GM21526 (cell line): Measurements from ENCODE around the gene CLK3.

Experiments used
- ATAC-seq: cut with Tn5 transposase; IDR thresholded peaks from one replicate; pipeline ENCODE4 v1.9.1; 2021; ENCODE audit warnings: moderate library complexity; ENCODE audit not compliant: unreplicated experiment, low FRiP score

CLK3 gene

DNA sequence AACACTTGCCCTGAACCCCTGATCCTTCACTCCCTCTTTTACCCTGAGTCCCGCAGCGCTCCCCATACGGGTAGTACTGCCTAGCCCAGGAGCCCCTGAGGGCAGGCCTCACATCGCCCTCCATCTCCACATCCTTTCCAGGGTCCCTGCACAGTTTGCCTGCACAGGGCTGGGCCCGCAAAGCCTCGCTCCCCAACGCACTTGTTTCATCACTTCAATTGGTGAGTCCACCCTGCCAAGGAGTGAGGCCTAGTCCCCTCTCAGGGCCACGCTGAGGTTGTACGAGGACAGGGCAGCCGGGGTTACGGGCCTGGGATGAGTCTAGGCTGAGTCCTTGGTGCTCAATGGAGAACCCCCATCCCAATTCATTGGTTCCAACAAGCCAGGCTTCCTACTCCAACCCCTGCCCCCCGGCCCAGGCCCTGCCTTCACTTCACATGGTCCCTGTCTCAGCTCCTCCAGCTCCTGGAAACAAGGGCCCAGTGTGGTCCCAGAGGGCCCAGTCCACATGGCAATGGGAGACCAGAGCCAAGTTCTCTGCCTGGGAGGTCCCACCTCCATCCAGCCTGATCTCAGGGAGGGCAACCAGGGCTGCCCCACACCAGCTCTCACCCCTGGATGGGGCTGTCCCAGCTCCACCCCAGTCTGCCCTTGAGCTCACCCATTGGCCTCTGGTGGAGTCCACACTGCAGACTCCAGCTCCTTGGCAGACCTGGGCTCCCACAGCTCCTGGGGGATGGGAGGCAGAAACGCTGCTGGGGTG lies 12.4 kb upstream of the CLK3 start:
- no peak for ATAC-seq

DNA sequence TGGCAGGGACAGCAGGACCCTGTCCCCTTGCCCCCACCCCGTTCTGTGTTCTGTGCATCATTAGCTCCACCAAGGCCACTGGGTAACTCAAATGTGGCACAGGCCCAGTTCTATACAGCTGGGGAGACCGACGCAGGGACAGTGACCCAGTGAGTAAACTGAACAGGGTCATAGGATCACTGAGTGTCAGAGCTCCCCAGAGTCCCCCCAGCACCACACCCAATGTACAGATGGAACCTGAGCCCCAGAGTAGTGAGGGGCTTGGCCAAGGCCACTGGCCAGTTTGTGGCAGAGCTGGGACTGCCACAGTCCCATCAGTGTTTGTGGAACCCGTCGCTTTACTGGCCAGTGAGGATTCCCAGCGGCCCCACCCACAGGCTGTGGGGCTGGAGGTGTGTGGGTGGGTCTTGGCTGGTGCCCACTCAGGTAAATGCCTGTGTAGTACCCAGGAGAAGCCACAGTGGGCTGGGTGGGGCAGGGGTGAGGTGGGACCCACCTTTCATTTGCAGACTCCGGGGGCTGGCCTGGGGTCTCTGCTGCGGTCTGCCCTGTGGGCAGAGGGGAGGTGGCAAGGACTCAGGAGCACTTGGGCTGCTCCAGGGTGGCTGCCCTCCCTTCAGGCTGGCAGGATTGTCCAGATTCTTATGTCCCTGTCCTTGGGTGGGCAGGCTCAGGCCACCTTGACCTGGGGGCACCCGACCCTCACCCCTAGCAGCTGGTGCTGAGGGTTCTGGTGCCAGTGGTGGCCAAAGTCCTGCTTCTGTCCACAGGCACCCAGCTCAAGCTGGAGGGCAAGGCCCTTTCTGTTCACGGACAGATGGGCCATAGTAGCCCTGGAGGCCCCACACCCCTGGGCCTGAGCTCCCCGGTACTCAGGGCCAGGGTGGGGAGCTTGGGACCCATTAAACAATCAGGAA lies 11.6 kb upstream of the CLK3 start:
- ATAC-seq = no peak

- ATAC-seq = no peak
Observed at GRCh38 chr15:74604983-74605794, 10.4 kb upstream of the CLK3 start.

DNA sequence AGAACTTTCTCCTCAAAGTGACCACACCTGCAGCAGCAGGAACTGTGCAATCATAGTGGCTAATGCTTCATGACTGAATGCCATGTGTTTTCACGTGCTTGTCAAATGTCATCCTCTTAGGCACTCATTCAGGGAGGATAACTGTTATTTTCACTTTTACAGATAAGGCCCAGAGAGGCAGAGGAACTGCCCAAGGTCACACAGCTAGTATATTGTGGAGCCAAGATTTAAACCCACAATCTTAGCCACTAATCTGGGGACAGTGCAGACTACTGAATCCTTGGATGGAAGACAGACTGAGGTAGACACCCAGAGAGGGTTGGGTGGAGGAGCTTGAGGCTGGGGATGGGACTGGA lies 9.9 kb upstream of the CLK3 start:
- ATAC-seq = no peak

GRCh38 chr15:74608786-74609185 lies 6.8 kb upstream of the CLK3 start:
- ATAC-seq = no peak

- no peak for ATAC-seq
Observed at GRCh38 chr15:74609938-74610301, 5.7 kb upstream of the CLK3 start.

GRCh38 chr15:74610302-74610951 lies 5.2 kb upstream of the CLK3 start:
- no peak for ATAC-seq

- no peak for ATAC-seq
Observed at GRCh38 chr15:74611341-74611740, 4.3 kb upstream of the CLK3 start.

- no peak for ATAC-seq
Observed at GRCh38 chr15:74611834-74612233, 3.8 kb upstream of the CLK3 start.

GRCh38 chr15:74612677-74613076 lies 3.0 kb upstream of the CLK3 start:
- no peak for ATAC-seq

DNA sequence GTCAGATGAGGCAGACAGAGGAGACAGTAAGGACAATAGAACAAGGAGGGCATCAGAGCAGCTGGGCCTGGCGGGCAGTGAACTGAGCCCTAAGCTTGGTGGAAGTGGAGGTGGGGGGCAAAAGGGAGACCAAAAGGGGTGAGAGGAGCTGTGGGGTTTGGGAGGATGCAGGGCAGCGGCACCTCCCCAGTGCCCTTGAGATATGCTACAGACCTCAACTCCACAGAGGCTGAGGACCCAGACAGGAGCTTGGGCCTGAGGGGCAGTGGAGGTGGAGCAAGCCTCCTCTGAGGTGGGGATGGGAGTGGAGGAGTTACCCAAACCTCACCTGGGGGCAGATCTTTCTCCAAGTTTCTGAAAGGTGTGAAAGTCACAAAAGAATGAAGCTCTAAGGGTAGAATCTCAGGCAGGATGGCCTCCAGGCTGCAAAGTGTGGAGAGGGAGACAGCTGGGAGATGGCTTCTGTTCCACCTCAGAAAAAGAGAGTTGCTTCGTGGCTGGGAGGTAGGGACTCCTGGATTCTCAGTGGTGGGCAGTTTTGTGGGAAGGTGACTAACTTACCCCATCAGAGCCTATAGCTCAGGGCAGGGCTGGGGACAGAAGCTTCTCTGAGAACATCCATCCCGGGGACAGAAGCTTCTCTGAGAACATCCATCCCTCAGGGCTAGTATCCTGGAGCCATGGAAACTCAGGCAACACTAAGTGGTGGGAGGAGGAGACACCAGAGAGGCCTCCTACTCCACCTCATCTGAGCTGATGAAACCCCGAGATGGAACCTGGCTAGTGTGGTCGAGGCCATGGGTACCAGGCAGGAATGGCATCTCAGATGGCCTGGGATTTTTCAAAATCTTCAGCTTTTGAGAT lies 2.3 kb upstream of the CLK3 start:
- ATAC-seq = no peak

DNA sequence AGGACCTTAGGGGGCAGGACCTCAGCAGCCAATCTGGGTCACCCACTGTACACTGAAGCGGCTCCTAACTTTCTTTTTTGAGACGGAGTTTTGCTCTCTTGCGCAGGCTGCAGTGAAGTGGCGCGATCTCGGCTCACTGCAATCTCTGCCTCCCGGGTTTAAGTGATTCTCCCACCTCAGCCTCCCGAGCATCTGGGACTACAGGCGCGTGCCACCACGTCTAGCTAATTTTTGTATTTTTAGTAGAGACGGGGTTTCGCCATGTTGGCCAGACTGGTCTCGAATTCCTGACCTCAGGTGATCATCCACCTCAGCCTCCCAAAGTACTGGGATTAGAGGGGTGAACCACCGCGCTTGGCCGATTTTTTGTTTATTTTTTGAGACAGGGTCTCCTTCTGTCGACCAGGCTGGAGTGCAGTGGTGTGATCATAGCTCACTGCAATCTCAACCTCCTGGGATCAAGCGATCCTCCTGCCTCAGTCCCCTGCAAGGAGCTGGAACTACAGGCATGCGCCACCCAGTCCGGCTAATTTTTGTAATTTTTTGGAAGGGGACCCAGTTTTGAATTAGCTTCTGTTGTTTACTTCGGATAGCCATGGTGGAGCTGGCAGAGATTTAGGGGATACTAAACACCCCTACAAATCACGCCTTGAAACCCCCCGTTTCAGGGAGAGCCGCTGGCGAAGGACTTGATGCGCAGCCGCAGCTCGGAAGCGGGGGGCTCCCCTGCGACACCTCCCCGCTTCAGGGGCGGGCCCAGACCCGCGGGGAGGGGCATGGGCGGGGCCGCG lies 1.5 kb upstream of the CLK3 start:
- ATAC-seq = no peak

DNA sequence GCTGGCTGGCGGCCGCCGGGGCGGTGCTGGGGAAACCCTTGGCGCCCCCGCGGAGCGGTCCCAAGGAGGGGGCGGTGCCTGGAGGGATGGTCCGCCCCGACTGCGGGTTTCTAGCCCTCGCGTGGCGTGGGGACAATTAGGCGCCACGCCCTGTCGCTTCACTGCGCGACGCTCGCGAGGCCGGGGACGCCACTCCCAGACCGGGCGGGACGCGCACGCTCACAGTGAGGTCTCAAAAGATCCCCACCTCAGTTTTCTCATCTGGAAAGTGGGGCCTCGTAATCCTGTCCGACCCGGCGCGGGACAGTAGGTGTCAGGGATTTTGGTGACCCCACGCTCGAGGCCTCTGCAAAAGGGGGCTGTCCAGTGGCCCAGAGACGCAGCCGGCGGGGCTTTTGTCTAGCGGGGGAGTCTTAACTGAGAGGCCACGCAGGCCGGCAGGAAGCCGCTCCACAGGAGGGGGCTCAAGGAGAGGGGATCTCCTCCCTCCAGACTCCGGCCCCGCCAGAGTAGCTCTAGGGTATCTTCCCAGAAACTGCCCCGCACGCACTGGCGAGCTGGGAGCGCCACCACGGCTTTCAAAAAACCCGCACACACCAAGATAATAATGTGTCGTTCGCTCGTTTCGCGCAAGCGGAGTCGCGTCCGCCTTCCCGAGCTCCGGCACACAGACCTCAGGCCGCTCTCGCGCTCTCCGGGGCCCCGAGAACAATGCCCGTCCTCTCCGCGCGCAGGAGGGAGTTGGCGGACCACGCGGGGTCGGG lies 710 bp upstream of the CLK3 start:
- ATAC-seq = peak; percentile 47

DNA sequence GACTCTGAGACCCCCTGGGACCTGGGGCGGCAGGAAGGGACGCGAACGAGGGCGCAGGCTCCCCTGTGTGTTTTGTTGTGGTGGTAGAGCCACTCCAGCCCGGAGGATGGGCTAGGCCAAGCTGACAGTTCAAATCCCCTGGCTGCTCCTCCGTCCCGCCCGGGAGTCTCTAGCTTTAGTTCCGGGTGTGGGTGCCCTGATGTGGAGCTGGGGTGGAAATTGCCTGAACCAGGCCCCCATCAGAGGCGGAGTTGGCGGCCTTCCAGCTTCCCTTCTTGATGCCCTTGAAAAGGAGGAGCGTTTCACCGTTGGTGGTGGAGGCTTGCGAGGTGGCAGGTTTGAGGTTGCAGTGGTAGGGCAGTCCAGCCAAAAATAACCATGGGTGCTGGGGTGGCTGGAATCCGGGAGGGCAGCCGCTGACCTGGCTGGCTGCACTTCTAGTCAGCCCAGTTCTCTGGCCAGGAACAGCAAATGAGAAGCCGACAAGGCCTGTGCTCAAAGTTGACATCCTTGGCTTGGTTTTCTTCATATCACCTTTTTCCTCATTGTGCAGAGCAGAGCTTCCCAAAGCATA lies 817 bp downstream of the CLK3 start:
- ATAC-seq = no peak

DNA sequence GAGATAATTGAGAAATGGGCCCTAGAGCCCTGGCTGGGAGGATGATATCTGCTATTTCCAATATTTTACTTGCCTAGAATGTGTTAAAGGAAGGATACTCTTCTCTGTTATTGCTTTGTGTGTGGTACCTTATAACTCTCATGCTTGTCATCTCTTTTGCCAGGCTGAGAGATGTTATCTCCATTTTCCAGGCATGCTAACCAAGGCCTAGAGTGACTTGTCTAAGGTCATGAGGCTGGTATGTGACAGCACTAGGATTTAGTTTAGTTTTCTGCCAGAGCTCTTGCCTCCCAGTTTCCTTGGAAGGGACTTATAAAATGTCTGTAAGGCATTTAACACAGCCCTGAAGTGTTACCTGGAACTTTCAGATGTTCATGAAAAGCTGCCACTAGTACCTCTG lies 1.4 kb downstream of the CLK3 start:
- no peak for ATAC-seq

DNA sequence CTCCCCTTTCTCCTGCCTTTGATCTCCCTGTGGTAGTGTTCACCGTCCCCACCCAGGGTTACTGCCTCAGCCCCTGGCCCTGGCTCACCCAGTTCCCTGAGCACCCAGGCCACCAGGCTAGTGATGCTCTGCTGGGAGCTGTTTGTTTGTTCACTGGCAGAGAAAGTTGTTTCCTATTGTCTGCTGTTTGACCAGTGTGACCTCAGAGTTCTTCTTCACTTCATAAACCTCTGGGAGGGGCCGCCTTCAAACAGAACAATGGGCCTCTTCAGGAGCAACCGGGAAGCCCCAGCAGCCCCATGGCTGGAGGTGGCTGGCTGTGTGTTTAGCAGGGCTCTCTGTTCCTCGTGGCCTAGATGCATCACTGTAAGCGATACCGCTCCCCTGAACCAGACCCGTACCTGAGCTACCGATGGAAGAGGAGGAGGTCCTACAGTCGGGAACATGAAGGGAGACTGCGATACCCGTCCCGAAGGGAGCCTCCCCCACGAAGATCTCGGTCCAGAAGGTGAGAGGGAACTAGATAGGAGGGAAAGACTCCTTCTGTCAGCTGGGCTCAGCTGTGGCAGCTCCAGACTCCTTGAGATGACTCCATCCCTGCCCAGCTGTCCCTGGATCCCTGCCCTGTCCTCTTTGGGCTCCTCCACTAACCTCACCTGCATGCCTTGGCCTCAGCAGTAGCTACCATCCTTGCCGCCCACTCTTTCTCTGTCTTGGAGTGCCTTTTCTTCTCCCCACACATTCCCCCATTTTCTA lies 3.4 kb downstream of the CLK3 start:
- no peak for ATAC-seq
